Spinal cord (tissue), 10 donors: ENCODE measurements around the gene NAT16. TPM values are rescaled to one million over a fixed set of nuclear protein-coding genes. Genes with fewer than 3 reads are reported as not detected.
A peak's percentile ranks its signal among the peaks of the same experiment; 100 is the strongest.
"Not testable (repeated sequence)": the region's sequence is repeated elsewhere in the genome, so short reads cannot be mapped to it uniquely, and the experiment has no call there.

ENCODE experiments used
- DNase-seq, 6 donors: peaks; one replicate each; pipeline versions ENCODE4 v3.0.0 to v3.0.0-alpha.2; 2013 to 2015; ENCODE audit warnings: low spot score in 6 of 6, low read depth in 4 of 6
- H3K27ac ChIP-seq: one replicate; pipeline ENCODE4 v1.5.1; 2013; ENCODE audit warnings: low read depth, low read length, control low read depth
- H3K27me3 ChIP-seq: one replicate; pipeline ENCODE4 v1.6.1; 2013; ENCODE audit warnings: low read length; ENCODE audit not compliant: control insufficient read depth, insufficient read depth
- H3K36me3 ChIP-seq: one replicate; pipeline ENCODE4 v1.6.1; 2013; ENCODE audit warnings: low read length; ENCODE audit not compliant: control insufficient read depth, insufficient read depth
- H3K4me1 ChIP-seq: one replicate; pipeline ENCODE4 v1.6.1; 2013; ENCODE audit warnings: low read length; ENCODE audit not compliant: control insufficient read depth, insufficient read depth
- H3K4me3 ChIP-seq: one replicate; pipeline ENCODE4 v1.5.1; 2013; ENCODE audit warnings: low read depth, low read length, control low read depth
- H3K9me3 ChIP-seq: one replicate; pipeline ENCODE4 v1.6.1; 2013; ENCODE audit warnings: low read length; ENCODE audit not compliant: control insufficient read depth, insufficient read depth
- WGBS: methylation state at CpG from one replicate; pipeline ENCODE4 v1.1.5; 2013; ENCODE audit warnings: missing lambda C conversion rate; ENCODE audit not compliant: insufficient coverage; 5-methylcytosine and 5-hydroxymethylcytosine counted together
- polyA plus RNA-seq, 2 donors: library from polyadenylated mRNA; unstranded; fragments of 120-200 nt; gene quantifications; one replicate each; pipeline ENCODE4 v1.2.1, GENCODE V29; 2013; ENCODE audit not compliant: insufficient read length in 2 of 2
- small RNA-seq: library from RNA; depleted of rRNA; stranded (forward); fragments of <200 nt; gene quantifications from one replicate; pipeline ENCODE3, GENCODE V24; 2014; ENCODE audit warnings: low replicate concordance
- total RNA-seq, 2 donors: library from RNA; depleted of rRNA in 1 of 2; stranded (reverse); fragments of 120-200 nt in 1 of 2; fragments of >200 nt in 1 of 2; gene quantifications; one replicate each; pipeline versions ENCODE4 v1.2.3 to v1.2.4, GENCODE V29; 2013 to 2014
- donor health status: healthy.

Gene NAT16
- total and polyA plus RNA-seq, 4 donors, result 0.40 to 7.5 (median 3.7) TPM

GRCh38 chr7:101122933-101123702 is 57.0 kb downstream of the NAT16 start:
- DNase-seq, result no peak
- 88% methylated on average over 6 of the region's 11 CpGs for WGBS
- no peaks in the 10 kb centered on the region for H3K36me3 ChIP-seq
- H3K27me3 ChIP-seq, result peaks cover 3% of the 10 kb centered on the region
- H3K4me1 ChIP-seq, result peaks cover 27% of the 10 kb centered on the region
- no peaks in the 10 kb centered on the region for H3K9me3 ChIP-seq
- H3K4me3 ChIP-seq, result no peak overlapping the region
- H3K27ac ChIP-seq, result no peak overlapping the region

DNA sequence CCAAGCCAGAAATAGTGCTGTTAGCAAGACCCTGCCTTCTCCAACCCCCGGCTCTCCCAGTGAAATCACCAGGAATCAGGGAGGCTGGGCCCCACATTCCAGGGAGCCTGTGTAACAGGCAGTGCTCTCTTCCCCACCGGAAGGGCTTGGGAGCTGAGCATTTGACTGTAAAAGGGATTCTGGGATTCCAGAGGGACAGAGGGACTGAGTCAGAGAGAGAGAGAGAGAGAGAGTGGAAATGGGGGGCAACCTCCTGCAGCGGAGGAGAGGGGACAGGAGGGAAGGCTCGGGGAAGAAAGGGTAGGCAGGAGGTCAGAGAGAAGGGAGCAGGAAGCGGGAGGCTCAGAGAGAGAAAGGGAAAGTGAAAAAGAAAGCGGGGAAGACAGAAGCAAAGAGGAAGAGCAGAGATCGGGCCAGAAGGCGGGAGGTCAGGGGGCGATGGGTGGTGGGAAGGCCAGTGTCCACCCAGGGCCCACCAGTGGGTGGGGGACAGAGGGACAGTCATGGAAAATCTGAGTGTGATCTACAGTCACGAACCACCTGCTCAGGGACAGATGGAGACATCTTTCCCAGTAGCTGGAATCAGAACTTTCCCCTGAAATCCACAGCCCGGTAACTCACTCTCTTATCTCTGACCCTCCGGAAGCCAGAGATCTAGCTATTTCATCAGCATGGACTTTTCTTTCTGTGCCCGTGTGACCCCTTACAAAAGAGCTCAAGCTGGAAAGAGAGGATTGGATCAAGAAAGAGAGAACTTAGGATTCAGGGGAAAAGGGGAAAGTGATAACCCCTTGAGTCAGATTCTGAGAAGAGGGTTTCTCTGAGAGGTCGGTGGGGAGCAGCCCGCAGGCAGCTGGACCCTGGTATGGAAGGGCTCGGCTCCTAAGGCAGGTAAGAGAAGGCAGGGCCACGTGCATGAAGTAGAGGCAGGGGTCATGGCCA is 57.8 kb downstream of the NAT16 start:
- Histone ChIP-seq H3K27ac (peak overlapping the region; percentile 61), H3K36me3 (no peaks in the 10 kb centered on the region), H3K4me1 (peaks cover 22% of the 10 kb centered on the region), H3K9me3 (no peaks in the 10 kb centered on the region), H3K4me3 (peak overlapping the region; percentile 2), H3K27me3 (peaks cover 2% of the 10 kb centered on the region)
- DNase-seq, result peak in 1 of 6 donors; percentile 66
- 50% methylated on average over 16 of the region's 17 CpGs for WGBS

- not testable (repeated sequence) for H3K9me3 ChIP-seq, DNase-seq, H3K4me3 ChIP-seq, H3K27me3 ChIP-seq, H3K36me3 ChIP-seq
- WGBS, result no CpG with 5 or more reads among the region's 9 CpGs
- H3K27ac ChIP-seq, result peak overlapping the region; percentile 61
- H3K4me1 ChIP-seq, result peaks cover 16% of the 10 kb centered on the region
Measured at GRCh38 chr7:101121631-101121990, 58.5 kb downstream of the NAT16 start.

Small RNA genes lying within 50 kb of the gene (small RNA-seq; reads per million reads assigned to genes)
- not detected for gene MIR4653

Other genes with a start within 250 kb of the NAT16 start
- under 1 TPM; 0.17 to 0.40 TPM for gene MUC3A, start 230.8 kb downstream of the NAT16 start, total RNA-seq
- 1 to 10 TPM; 1.9 to 2.5 TPM for gene MUC3A, start 230.8 kb downstream of the NAT16 start, polyA plus RNA-seq
- 1 to 10 TPM in 1 of 2 donors, under 1 TPM in 1; 0.59 to 1.4 TPM for gene MUC12, start 210.7 kb downstream of the NAT16 start, total RNA-seq
- 1 to 10 TPM; 1.9 to 2.2 TPM for gene MUC12, start 210.7 kb downstream of the NAT16 start, polyA plus RNA-seq
- gene MUC17, start 160.2 kb downstream of the NAT16 start, total RNA-seq, result not detected
- gene MUC17, start 160.2 kb downstream of the NAT16 start, polyA plus RNA-seq, result not detected
- gene TRIM56, start 94.8 kb downstream of the NAT16 start, total RNA-seq, result 10 to 100 TPM in 1 of 2 donors, 1 to 10 TPM in 1; 6.0 to 10.9 TPM
- 1 to 10 TPM; 5.6 to 7.0 TPM for gene TRIM56, start 94.8 kb downstream of the NAT16 start, polyA plus RNA-seq
- gene SERPINE1, start 53.2 kb downstream of the NAT16 start, total RNA-seq, result 1 to 10 TPM; 1.9 to 2.1 TPM
- gene SERPINE1, start 53.2 kb downstream of the NAT16 start, polyA plus RNA-seq, result 1 to 10 TPM; 1.9 to 4.8 TPM
- gene AP1S1, start 25.8 kb downstream of the NAT16 start, total RNA-seq, result 10 to 100 TPM; 49.0 to 79.9 TPM
- gene AP1S1, start 25.8 kb downstream of the NAT16 start, polyA plus RNA-seq, result 10 to 100 TPM; 88.8 to 96.4 TPM
- gene VGF, start 14.7 kb downstream of the NAT16 start, total RNA-seq, result 10 to 100 TPM in 1 of 2 donors, 1 to 10 TPM in 1; 7.9 to 19.9 TPM
- gene VGF, start 14.7 kb downstream of the NAT16 start, polyA plus RNA-seq, result 10 to 100 TPM; 58.2 to 70.2 TPM
- not detected for gene MOGAT3, start 20.7 kb upstream of the NAT16 start, total RNA-seq
- gene MOGAT3, start 20.7 kb upstream of the NAT16 start, polyA plus RNA-seq, result under 1 TPM in 1 of 2 donors, not detected in 1; 0.12 TPM
- 10 to 100 TPM; 26.2 to 40.1 TPM for gene PLOD3, start 37.3 kb upstream of the NAT16 start, total RNA-seq
- gene PLOD3, start 37.3 kb upstream of the NAT16 start, polyA plus RNA-seq, result 10 to 100 TPM; 56.9 to 71.7 TPM
- gene ZNHIT1, start 37.9 kb upstream of the NAT16 start, total RNA-seq, result 10 to 100 TPM; 57.2 to 95.5 TPM
- 10 to 100 TPM; 80.4 to 80.9 TPM for gene ZNHIT1, start 37.9 kb upstream of the NAT16 start, polyA plus RNA-seq
- gene CLDN15, start 57.5 kb upstream of the NAT16 start, total RNA-seq, result 1 to 10 TPM; 3.3 to 8.3 TPM
- 10 to 100 TPM in 1 of 2 donors, 1 to 10 TPM in 1; 9.2 to 13.8 TPM for gene CLDN15, start 57.5 kb upstream of the NAT16 start, polyA plus RNA-seq
- 100 to 1,000 TPM; 115 to 244 TPM for gene FIS1, start 64.8 kb upstream of the NAT16 start, total RNA-seq
- 100 to 1,000 TPM; 211 to 232 TPM for gene FIS1, start 64.8 kb upstream of the NAT16 start, polyA plus RNA-seq
- gene IFT22, start 141.5 kb upstream of the NAT16 start, total RNA-seq, result 10 to 100 TPM; 36.1 to 66.0 TPM
- gene IFT22, start 141.5 kb upstream of the NAT16 start, polyA plus RNA-seq, result 10 to 100 TPM; 59.8 to 64.4 TPM
- 10 to 100 TPM; 15.4 to 17.4 TPM for gene COL26A1, start 182.6 kb upstream of the NAT16 start, total RNA-seq
- gene COL26A1, start 182.6 kb upstream of the NAT16 start, polyA plus RNA-seq, result 10 to 100 TPM; 39.7 to 49.3 TPM